CD4-positive, alpha-beta T cell treated with Interleukin-17A for 1 hour (primary cell): Measurements from ENCODE around the gene KCNJ5.
A peak's percentile ranks its signal among the peaks of the same experiment; 100 is the strongest.

Experiments used
- DNase-seq: peaks from one replicate; pipeline ENCODE4 v3.0.0-alpha.2; 2020

Gene KCNJ5

DNA sequence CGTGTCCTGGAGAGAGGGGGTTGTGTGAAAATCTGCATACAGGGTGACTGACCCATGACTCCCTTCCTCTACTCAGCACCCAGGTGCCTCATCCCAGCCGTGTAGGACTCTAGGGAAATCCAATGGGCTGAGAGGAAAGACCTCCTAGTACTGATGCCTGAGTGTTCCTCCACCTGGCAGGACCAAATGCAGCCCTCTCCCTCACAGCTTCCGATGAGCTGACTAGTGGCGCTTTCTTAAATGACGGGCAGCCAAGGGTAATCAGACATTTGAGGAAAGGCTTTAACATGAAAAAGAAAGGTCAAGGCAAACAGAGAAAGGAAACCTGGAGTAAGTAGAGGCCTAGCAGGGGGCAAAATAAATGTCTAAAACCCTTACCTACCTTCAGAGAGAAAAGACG, 19.1 kb upstream of the KCNJ5 start:
- no peak for DNase-seq

DNA sequence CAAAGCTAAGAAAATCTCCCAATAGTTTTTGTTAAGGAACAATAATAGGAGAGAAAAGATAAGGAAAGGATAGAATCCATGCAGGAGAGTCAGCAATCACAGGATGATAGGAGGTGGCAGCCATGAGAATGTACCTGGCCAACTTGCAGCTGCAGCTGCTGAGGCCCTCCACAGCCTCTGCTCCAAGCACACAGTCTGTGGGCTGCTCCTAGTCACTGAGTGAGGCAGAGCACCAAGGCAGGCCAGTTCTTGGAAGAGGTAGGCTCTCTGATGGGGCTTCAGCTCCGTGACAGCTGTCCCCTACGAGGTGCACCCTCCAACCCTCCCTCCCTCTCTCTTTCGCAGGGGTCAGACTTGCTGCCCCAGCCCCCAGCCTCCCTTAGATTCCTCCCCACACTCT, 18.6 kb upstream of the KCNJ5 start:
- DNase-seq = no peak

DNA sequence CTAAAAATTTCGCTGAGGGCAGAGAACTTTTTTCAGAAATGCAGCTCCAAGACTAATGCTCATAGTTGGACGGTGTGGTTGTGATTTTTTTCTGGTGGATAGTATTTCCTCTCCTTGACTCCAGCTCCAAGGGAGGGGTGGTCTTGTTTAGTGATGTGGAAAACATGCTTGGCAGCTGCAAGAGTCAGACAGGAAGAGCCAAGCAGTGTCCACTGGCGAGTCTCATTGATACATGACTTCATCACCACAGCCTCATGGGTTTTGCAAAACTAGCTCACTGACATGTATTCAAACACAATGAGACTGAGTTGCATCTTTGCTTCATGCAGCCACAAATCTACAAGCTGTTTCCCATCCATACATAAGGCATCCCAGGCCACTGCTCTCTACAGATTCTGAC, 16.7 kb upstream of the KCNJ5 start:
- DNase-seq = no peak

DNA sequence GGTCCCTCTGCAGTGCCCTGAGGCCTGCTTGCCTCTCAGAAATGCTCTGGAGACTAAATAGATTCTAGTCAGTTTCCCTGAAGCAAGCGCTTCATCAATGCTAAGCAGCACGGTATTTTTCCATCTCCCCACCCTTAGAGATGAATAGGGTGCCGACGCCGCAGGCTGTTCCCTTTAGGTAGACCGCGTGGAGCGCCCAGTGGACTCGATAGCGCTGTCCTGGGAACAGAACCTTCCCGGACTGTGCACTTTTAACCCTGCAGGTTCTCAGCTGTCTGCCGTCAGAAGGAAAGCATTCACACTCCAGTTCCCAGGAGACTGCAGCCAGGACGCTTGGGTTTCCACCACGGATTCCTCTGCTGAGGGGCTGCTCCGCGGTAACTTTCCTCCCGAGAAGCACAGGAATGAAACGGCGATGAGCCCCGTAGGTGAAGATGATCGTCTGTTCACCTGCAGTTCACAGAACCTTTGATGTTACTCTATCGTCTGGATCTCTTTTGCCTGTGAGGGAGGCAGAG, 15.0 kb upstream of the KCNJ5 start:
- DNase-seq = no peak

DNA sequence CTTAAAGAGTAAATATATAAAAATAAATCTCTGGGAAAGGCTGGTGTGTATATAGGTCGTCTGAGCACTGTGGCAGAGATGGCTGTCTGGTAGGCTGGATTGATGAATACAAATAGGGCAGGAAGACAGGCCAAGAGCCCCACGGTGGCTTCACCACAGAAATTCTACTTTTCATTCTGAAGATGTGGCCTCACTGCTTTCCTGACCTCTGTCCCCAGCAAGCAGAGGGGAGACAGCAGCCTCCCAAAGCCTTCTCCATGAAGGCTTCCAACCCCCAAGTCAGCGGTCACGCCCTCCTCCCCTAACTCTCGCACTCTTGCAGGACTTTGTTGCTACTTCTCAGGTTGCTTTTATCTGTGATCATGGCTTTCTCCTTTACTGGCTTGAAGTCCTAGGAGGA, 13.4 kb upstream of the KCNJ5 start:
- DNase-seq = no peak

DNA sequence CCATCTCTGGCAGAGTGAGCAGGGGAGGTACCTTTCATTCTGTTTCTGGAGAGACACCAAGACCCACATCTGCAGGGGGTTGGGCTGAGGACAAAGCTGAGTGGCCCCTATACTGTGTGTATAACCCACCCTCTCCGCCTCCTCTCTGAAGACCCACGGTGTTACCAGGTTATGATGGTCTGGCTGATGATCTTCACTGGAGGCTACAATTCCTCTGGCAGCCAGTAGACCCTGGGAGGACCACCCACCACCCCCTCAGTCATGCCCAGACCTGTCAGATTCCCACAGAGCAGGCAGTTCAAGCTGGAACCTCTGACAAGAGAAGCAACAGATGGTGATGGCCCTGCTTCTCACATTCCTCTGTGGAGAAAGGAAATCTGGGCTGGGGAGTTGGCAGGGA, 12.7 kb upstream of the KCNJ5 start:
- DNase-seq = no peak

DNA sequence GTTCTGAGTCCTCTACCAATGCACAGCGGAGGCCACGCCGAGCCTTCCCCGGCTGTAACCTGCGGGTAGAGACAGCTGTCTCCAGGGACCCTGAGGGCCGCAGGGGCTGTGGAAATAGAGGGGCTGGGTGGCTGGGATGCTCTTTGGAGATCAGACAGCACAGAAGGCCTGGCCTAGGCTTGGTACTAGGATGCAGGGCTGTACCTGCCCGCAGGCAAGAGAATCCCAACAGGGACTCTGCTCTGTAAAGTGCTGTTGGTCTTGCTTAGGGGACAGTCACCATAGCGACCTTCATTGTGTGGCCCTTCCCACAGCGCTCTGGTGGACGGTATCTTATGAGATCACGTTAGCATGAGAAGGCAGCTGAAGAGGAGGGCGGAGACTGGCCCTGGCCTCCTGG, 11.3 kb upstream of the KCNJ5 start:
- DNase-seq = no peak

DNA sequence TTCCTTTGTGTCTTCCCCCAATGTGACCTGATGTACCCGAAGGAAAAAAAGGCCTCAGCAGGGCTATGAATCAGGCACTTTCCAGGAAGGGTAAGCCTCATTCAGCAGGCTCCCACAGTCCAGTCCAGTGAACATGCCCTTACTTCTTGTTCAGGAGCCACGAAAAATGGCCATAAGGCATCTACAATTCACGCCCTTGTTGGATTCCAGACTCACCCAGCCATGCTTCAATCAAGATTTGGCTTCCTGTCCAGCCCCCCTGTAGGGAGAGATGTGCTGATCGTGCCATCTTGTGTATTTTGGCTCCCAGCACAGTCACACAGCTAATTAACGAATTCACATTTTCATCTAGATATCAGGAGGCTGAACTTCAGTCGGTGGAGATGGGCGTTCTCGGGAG, 9.9 kb upstream of the KCNJ5 start:
- DNase-seq = no peak

DNA sequence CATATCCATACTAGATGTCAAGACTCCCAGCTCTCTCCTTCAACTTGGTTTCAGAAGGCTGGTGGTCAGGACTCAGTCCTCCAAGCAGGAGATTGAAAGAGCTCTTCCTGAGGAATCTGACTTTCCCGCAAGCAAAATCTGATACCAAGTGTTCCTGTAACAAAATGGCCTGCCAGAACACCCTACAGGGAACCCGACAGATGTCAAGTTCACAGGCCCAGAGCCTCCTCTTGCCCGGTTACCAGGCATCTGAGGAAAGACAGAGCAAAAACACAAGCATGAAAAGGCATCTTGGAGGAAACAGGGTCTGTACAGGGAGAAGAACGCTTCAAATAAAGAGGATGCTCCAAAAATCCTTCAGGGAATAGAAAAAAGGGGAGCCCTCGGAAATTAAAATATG, 8.7 kb upstream of the KCNJ5 start:
- DNase-seq = no peak

DNA sequence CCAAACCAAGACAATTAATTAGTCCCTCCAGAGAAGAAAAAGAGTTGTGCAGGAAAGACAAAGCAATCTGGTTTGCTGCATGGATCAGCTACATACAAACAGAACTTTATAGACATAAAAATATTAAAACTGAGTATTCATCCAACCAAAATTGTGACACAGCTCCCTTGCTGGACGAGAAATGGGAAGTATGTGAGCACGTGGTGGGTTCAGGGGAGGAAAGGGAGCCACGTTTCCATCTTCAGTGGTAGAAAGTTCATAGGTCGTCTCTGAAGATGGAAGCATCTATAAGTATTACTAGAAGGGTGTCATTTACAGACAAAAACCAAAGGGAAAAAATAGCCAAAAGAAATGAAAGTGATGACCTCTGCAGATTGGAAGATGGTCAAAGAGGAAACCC, 7.1 kb upstream of the KCNJ5 start:
- no peak for DNase-seq

DNA sequence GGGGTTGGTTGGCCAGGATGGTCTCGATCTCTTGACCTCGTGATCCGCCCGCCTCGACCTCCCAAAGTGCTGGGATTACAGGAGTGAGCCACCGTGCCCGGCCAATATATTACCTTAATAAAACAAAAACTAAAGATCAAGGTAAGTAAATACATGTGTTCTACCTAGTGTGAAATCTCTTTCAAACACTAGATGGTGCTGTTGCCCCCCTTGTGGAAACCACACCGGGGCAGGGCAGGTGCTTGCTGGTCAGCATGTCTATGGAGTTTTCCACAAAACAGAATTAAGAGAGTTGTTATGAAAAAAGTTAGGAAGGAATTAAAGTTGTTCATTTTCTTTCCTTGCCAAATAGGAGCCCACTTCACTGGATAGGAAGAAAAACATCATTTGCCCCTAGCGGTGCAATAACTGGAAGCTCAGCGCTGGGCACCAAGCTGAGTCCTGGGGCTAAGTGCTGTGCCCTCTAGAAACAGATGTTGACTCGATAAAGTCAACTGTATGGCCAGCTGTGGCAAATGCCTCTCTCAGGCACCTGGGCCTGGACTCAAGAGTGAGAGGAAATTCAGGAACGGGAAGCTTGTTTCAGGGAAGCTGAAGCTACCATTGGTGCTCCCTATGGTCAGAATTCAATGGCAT, 6.3 kb upstream of the KCNJ5 start:
- DNase-seq = peak; percentile 77

DNA sequence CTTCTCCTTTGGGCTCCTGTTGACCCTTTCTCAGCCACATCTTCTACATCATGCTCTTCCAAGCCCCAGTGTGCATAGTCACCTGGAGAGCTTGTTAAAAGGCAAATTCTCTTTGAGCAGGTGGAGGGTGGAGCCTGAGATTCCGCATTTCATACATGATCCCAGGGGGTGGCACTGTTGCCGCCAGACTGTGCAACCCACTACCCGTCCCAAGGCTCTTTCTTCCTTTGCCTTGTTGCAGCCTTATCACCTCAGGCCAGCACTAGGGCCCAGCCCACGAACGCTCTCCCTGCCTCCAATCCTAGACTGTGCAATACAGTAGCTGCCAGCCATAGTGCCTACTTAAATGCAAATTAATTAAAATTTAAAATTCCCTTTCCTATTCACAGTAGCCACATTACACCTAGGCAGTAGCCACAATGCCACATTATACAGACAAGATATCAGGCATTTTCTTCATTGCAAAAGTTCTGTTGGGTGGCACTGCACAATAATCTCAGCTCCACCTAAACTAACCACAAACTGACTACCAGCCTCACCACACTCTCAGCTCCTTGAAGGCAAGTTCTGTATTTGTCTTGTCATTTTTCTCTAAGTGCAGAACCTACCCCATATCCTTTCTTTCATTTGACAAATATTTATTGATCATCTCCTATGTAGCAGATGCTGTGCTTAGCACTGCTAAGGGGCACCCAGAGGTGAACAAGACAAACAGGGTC, 4.6 kb upstream of the KCNJ5 start:
- DNase-seq = no peak

DNA sequence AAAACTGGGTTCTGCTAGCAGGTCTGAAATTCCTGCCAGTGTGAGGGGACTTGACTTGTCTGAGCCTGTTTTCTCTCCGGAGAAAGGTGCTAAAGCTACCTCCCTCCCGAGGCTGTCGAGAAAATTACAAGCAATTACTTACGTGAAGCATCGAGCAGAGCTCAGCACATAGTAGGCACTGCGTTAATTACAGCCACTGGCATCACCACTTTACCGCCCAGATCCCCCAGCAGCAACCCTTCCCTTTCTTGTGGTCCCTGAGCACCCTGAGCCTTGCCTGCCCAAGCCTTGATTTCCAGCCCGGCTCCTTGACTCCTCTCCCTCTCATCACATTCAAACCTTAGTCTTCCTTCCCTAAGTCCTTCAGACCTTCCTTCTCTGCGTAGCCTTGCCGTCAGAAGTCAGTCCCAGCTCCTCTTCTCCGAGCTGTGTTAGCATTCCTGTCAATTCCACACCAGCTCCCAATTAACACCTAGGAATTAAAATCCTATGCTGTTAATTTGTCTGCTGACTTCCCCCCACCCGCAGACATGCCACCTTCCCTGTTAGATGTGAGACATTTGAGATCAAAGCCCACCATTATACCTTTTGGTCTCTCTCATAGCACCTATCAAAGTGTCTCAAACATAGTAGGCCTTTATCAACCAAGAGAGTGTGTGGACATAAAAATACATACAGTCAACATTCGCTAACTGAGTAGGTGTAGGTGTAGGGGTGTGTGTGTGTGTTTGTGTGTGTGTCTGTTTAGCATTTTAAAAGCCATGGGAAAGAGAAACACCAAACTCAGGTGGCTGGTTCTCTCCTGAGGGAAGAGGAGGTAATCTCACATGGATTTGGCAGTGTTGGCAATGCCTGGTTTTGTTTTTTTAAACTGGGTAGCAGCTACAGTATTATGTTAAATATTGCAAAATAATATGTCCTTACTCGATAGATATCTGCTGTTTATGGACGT, 2.8 kb upstream of the KCNJ5 start:
- no peak for DNase-seq

DNA sequence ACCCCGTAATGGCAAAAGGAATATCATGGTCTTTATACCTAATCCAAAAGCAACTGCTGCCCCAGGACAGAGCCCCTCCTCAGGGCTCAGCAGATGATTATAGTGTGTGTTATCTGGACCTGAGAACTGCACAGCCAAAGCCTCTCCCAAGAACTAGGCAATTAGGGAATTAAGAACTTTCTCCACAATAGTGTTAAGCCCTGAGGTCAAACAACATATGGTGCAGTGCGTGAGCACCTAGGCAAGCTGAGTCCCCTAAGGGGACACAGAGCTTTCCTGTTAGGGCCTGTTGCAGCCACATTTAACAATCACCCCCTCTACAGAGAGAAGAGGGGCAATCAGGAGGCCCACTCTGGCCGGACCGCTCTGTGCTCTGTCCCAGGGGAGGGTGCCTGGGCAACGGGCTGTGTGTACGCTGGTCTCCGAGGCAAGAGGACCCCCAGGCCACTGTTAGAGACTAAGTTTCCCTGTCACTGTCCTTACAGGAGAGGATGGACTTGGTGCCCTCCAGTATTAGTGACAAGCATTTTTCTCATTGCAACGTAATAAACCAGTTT, 1.4 kb upstream of the KCNJ5 start:
- DNase-seq = no peak

DNA sequence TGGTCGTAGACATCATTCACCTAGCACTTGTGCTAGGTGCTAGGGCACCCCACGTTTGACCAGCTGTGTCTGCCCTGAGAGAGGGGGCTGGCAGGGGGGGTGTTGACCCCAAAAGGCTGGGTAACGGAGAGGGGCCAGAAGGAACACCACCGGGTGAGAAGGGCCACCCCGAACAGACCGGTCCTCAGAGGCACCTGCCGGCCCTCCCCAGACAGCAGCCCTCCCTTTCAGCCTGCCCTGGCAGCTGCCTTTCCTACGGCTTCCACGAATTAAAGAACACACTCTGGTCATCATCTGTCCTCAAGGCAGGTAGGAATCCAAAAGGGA, 977 bp upstream of the KCNJ5 start:
- DNase-seq = no peak

DNA sequence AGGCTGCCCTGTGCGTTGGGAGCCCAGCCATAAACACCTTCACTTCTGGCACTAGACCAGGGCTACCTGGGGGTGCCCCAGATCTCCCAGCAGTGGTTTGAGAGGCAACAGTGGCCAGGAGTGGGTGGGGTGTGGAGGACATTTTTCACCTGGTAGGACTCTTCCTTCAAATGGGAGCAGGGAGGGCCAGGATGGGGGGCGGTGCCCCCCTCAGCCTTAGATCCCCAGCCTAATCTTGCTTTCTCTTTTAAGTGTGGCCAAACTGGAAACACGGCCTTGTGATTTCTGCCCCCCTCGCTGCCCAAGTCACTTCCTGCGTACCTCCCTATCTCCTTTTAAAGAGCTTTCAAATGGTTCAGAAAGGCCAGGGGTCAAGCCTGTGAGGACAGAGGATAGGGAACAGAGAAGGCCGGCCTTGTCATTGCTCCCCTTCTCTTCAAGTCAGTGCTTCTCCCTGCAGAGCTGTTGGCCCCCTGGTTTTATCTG, 800 bp downstream of the KCNJ5 start:
- no peak for DNase-seq

DNA sequence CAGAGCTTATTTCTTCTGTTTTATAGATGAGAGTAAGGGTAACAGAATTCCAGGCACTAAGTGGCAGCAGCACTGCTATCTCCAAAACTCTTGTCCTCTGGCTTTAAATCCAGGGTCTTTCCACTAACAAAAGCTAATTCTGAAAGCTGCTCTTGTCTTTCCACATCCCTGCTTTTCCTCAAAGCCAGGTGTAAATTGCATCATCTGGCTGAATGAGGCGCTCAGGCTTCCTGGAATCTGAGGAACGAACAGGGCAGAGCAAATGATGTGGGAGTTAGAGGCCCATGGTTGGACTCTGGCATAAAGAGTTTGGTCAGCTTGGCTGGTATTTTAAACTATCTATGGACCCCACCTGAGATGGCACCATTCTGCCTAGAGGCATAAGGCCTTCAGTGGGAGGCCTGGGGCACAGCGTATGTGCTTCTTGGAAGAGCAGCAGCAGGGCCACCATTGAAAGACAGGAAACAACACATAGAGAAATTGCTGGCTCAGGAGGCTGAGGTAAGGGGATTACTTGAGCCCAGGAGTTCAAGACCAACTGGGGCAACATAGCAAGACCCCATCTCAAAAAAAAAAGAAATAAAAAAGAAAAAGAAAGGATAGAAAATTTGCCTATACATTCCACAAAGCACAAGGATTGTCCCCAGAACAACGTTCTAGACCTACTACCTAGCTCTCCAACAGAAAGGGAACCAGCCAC, 1.9 kb downstream of the KCNJ5 start:
- DNase-seq = no peak

DNA sequence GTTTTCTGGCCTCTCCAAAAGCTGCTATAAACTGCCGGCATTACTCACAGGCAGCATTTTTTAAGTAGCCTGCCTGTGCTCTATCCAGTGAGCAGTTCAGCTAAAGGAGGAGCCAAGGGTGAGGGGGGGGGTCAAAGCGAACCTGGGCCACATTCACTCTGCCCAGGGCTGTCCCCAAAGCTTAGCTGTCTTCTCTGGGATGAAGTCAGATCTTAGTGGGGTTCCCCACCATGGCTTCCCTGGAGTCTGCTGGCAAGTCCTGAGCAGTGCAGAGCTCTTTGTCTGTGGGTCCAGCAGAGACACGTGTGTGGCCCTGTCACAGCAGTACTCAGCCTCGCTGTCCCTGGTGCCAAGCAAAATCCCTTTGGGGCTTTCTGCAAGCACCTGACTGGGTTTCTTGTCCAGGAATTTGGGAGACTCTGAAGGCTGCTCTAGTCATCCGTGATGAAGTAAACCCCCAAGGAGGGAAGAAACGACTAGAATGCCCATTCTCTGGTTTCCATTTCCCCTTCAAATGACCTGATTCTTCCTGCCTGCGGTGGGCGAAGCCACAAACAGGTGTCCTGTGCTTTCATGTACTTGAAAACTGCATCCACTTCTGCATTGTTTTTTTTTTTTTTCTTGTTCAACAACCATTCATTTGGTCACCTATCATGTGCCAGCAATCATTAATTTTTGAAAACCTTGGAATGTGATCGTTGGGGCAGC, 2.6 kb downstream of the KCNJ5 start:
- DNase-seq = no peak

DNA sequence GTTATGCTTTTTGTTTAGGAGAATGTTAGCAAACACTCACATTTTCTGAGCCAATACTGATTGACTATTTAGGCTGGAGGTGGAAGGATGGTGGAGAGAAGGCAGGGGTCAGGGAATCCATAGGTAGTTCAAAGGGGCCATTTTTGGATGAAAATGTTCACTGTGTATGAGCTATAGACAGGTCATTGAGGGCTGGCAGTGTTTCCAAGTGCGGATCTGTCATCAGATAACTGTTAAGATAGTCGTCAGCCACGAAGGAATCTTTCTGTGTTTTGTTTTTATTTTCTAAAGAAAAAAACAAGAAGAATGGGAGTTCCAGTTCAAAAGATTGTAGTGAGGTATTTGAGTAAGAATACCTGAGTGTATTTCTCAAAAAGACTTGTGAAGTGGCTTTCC, 3.1 kb downstream of the KCNJ5 start:
- no peak for DNase-seq

DNA sequence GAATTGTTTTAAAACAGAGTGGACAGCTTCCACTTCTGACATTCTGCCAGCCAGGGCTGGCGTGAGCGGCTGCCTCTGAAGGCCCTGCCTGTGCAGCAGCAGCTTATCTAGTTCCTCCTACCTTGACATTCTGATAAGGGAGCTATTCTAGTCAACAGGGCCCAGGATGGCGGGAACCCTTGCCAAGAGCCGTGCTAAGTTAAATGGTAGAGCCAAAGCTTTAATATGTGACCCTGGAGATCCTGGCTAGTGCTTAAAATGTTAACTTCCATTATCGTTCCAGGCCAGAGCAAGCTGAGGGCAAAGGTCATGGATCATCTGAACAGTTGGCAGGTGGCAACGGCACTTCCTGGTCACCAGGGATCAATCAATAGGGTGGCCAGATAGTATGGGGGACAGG, 3.5 kb downstream of the KCNJ5 start:
- no peak for DNase-seq

DNA sequence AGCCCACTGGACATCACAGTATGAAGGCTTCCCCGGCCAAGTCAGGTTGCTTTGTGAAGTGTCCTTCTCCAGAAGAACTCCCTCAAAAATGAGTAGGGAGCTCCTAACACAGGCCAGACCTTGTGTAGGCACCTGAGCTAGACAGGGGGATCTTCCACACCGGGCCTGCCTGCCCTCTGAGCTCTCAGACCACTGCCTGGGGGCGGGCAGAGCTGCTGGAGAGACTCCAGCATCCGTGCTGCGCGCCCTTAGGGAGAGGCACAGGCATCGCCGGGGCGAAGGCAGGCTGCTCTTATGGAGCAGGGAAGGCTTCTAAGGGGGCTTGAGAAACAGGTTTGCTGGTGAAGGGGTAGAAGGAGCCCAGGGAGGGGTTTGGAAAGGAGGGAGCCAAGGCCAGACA, 4.4 kb downstream of the KCNJ5 start:
- no peak for DNase-seq

DNA sequence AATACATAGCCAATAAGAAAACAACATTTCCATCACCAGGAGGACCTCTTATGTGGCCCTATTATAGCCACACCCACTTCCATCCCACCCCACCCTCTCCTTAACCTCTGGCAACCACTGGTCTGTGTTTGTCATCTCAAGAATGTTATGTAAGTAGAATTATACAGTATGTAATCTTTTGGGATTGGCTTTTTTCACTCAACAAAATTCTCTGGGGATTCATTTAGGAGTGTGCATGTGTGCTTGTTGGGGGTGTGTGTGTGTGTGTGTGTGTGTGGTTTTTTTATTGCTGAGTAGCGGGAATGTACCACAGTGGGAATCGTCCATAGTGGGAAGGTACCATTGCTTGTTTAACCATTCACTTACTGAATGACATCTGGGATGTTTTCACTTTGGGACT, 5.2 kb downstream of the KCNJ5 start:
- DNase-seq = no peak
